Ishikawa (cell line): Measurements from ENCODE around the gene CEP41.

ENCODE experiments used
- CEBPB ChIP-seq: IDR thresholded peaks from 2 replicates; pipeline ENCODE4 v1.6.1; 2012
- EGR1 ChIP-seq: IDR thresholded peaks from 2 replicates; pipeline ENCODE4 v1.6.1; 2012
- EP300 ChIP-seq: IDR thresholded peaks from 2 replicates; pipeline ENCODE4 v1.6.1; 2012; ENCODE audit warnings: borderline replicate concordance
- FOXM1 ChIP-seq: IDR thresholded peaks from 2 replicates; pipeline ENCODE4 v1.6.1; 2012; ENCODE audit warnings: low read depth, borderline replicate concordance
- MAX ChIP-seq: IDR thresholded peaks from 2 replicates; pipeline ENCODE4 v1.6.1; 2012
- NFIC ChIP-seq: IDR thresholded peaks from 2 replicates; pipeline ENCODE4 v1.6.1; 2012
- RAD21 ChIP-seq: IDR thresholded peaks from 2 replicates; pipeline ENCODE4 v1.6.1; 2012; ENCODE audit warnings: low read depth
- REST ChIP-seq: IDR thresholded peaks from 2 replicates; pipeline ENCODE4 v1.6.1; 2012; ENCODE audit warnings: low read depth, mild to moderate bottlenecking
- TAF1 ChIP-seq: IDR thresholded peaks from 2 replicates; pipeline ENCODE4 v1.6.1; 2012; ENCODE audit warnings: low read depth, mild to moderate bottlenecking
- TCF12 ChIP-seq: IDR thresholded peaks from 2 replicates; pipeline ENCODE4 v1.6.1; 2012; ENCODE audit warnings: low read depth
- TEAD4 ChIP-seq: IDR thresholded peaks from 2 replicates; pipeline ENCODE4 v1.6.1; 2012
- USF1 ChIP-seq: IDR thresholded peaks from 2 replicates; pipeline ENCODE4 v1.6.1; 2012
- YY1 ChIP-seq: IDR thresholded peaks from 2 replicates; pipeline ENCODE4 v1.6.1; 2012; ENCODE audit warnings: low read depth
- ZBTB7A ChIP-seq: IDR thresholded peaks from 2 replicates; pipeline ENCODE4 v1.6.1; 2012; ENCODE audit warnings: low read depth

CEP41 gene

GRCh38 chr7:130387628-130388403, 53.0 kb downstream of the CEP41 start:
- TF ChIP-seq EP300, result no peak
- TF ChIP-seq CEBPB, result no peak
- TF ChIP-seq REST, result no peak
- no peak for TF ChIP-seq TEAD4
- no peak for TF ChIP-seq MAX
- no peak for TF ChIP-seq EGR1
- no peak for TF ChIP-seq TCF12
- no peak for TF ChIP-seq ZBTB7A
- no peak for TF ChIP-seq RAD21
- TF ChIP-seq TAF1, result no peak

GRCh38 chr7:130387306-130387627, 53.5 kb downstream of the CEP41 start:
- TF ChIP-seq ZBTB7A (no peak), TAF1 (no peak), YY1 (no peak), EGR1 (no peak), FOXM1 (no peak), NFIC (no peak), USF1 (no peak)

- no peak for TF ChIP-seq EP300
- TF ChIP-seq EGR1, result no peak
Observed at GRCh38 chr7:130386876-130387275, 53.9 kb downstream of the CEP41 start.

- TF ChIP-seq MAX, result no peak
- TF ChIP-seq TCF12, result no peak
- TF ChIP-seq NFIC, result no peak
- no peak for TF ChIP-seq TEAD4
- TF ChIP-seq ZBTB7A, result no peak
- no peak for TF ChIP-seq RAD21
- TF ChIP-seq REST, result no peak
Observed at GRCh38 chr7:130385600-130386066, 55.2 kb downstream of the CEP41 start.

GRCh38 chr7:130384841-130385599, 55.8 kb downstream of the CEP41 start:
- TF ChIP-seq TEAD4 (no peak), CEBPB (no peak), EGR1 (no peak), NFIC (no peak), YY1 (no peak), REST (no peak), MAX (no peak), ZBTB7A (no peak), TAF1 (no peak), RAD21 (no peak)
